H9 (cell line): Measurements from ENCODE around the gene OSBPL8. TPM values are rescaled to one million over a fixed set of nuclear protein-coding genes. Genes with fewer than 3 reads are reported as not detected.

Source experiments
- DNase-seq: peaks from one replicate; pipeline ENCODE4 v3.0.0-alpha.2; 2017
- H2AFZ ChIP-seq: one replicate; pipeline ENCODE4 v1.6.1; 2013; ENCODE audit warnings: mild to moderate bottlenecking, low read length, control low read depth, moderate library complexity
- H2AK5ac ChIP-seq: 2 replicates; pipeline ENCODE4 v1.6.1; 2013; ENCODE audit warnings: low read length, control low read depth, mixed read lengths; ENCODE audit not compliant: insufficient read length
- H2BK120ac ChIP-seq: one replicate; pipeline ENCODE4 v1.6.1; 2013; ENCODE audit warnings: low read depth, mild to moderate bottlenecking, low read length, control low read depth, inconsistent platforms; ENCODE audit not compliant: poor library complexity, severe bottlenecking
- H2BK12ac ChIP-seq: 2 replicates; pipeline ENCODE4 v1.6.1; 2013; ENCODE audit warnings: low read length, control low read depth, mixed read lengths, low read depth; ENCODE audit not compliant: insufficient read length
- H2BK15ac ChIP-seq: 2 replicates; pipeline ENCODE4 v1.6.1; 2013; ENCODE audit warnings: low read depth, low read length, control low read depth
- H2BK20ac ChIP-seq: one replicate; pipeline ENCODE4 v1.6.1; 2013; ENCODE audit warnings: low read depth, mild to moderate bottlenecking, low read length, control low read depth, inconsistent platforms; ENCODE audit not compliant: poor library complexity, severe bottlenecking
- H2BK5ac ChIP-seq: 2 replicates; pipeline ENCODE4 v1.6.1; 2013; ENCODE audit warnings: low read length, control low read depth, mixed read lengths; ENCODE audit not compliant: insufficient read length
- H3K14ac ChIP-seq: 2 replicates; pipeline ENCODE4 v1.6.1; 2013; ENCODE audit warnings: low read length, control low read depth; ENCODE audit not compliant: insufficient read depth
- H3K18ac ChIP-seq: 2 replicates; pipeline ENCODE4 v1.6.1; 2013; ENCODE audit warnings: low read depth, mild to moderate bottlenecking, mixed read lengths, low read length, control low read depth; ENCODE audit not compliant: insufficient read length
- H3K23ac ChIP-seq: 2 replicates; pipeline ENCODE4 v1.6.1; 2013; ENCODE audit warnings: low read length, control low read depth, mixed read lengths, low read depth; ENCODE audit not compliant: insufficient read length
- H3K23me2 ChIP-seq: 2 replicates; pipeline ENCODE4 v1.6.1; 2013; ENCODE audit warnings: low read depth, mild to moderate bottlenecking, mixed read lengths, low read length, control low read depth; ENCODE audit not compliant: insufficient read length, poor library complexity, severe bottlenecking
- H3K27ac ChIP-seq: 2 replicates; pipeline ENCODE4 v1.5.1; 2013; ENCODE audit warnings: low read length, control low read depth, mixed read lengths, low read depth; ENCODE audit not compliant: insufficient read length
- H3K27me3 ChIP-seq: 2 replicates; pipeline ENCODE4 v1.6.1; 2013; ENCODE audit warnings: low read length, control low read depth, inconsistent platforms; ENCODE audit not compliant: insufficient read depth
- H3K4ac ChIP-seq: 2 replicates; pipeline ENCODE4 v1.6.1; 2013; ENCODE audit warnings: low read depth, mild to moderate bottlenecking, control low read depth, inconsistent platforms, low read length, moderate library complexity
- H3K4me1 ChIP-seq: 2 replicates; pipeline ENCODE4 v1.6.1; 2013; ENCODE audit warnings: low read length, control low read depth, inconsistent platforms; ENCODE audit not compliant: insufficient read depth
- H3K4me2 ChIP-seq: 2 replicates; pipeline ENCODE4 v1.6.1; 2013; ENCODE audit warnings: low read length, control low read depth, mixed read lengths; ENCODE audit not compliant: insufficient read length, insufficient read depth
- H3K56ac ChIP-seq: 2 replicates; pipeline ENCODE4 v1.6.1; 2013; ENCODE audit warnings: low read depth, mild to moderate bottlenecking, mixed read lengths, low read length, control low read depth; ENCODE audit not compliant: insufficient read length
- H3K79me1 ChIP-seq: 2 replicates; pipeline ENCODE4 v1.6.1; 2013; ENCODE audit warnings: low read depth, mild to moderate bottlenecking, moderate library complexity, low read length, control low read depth, inconsistent platforms; ENCODE audit not compliant: insufficient read depth, poor library complexity, severe bottlenecking
- H3K79me2 ChIP-seq: 2 replicates; pipeline ENCODE4 v1.6.1; 2013; ENCODE audit warnings: low read length, control low read depth, inconsistent platforms; ENCODE audit not compliant: insufficient read depth
- H3K9ac ChIP-seq: 2 replicates; pipeline ENCODE4 v1.6.1; 2013; ENCODE audit warnings: low read length, control low read depth, mixed read lengths; ENCODE audit not compliant: insufficient read length; ENCODE audit errors: extremely low read depth
- H3K9me3 ChIP-seq: one replicate; pipeline ENCODE4 v1.6.1; 2013; ENCODE audit warnings: low read depth, low read length, inconsistent platforms; ENCODE audit not compliant: control insufficient read depth
- H3T11ph ChIP-seq: one replicate; pipeline ENCODE4 v1.6.1; 2013; ENCODE audit warnings: mild to moderate bottlenecking, low read length, control low read depth, inconsistent platforms
- H4K20me1 ChIP-seq: one replicate; pipeline ENCODE4 v1.6.1; 2013; ENCODE audit not compliant: control insufficient read depth, insufficient read length, insufficient read depth
- H4K5ac ChIP-seq: 2 replicates; pipeline ENCODE4 v1.6.1; 2013; ENCODE audit warnings: low read depth, mild to moderate bottlenecking, mixed read lengths, low read length, control low read depth; ENCODE audit not compliant: insufficient read length
- H4K8ac ChIP-seq: replicated peaks from 2 replicates; pipeline ENCODE4 v1.6.1; 2013; ENCODE audit warnings: low read length, control low read depth, mixed read lengths, low read depth; ENCODE audit not compliant: insufficient read length
- H4K91ac ChIP-seq: 2 replicates; pipeline ENCODE4 v1.6.1; 2013; ENCODE audit warnings: low read depth, mild to moderate bottlenecking, moderate library complexity, mixed read lengths, low read length, control low read depth; ENCODE audit not compliant: insufficient read length
- H3K27ac Mint-ChIP-seq, 3 experiments: 2 replicates in 2 of 3; 3 replicates in 1 of 3; pipeline ENCODE4 v1.8.0; 2020 to 2021; ENCODE audit warnings: mixed read lengths in 3 of 3, mild to moderate bottlenecking in 1 of 3, moderate library complexity in 1 of 3
- H3K27me3 Mint-ChIP-seq: 2 replicates; pipeline ENCODE4 v1.8.0; 2021; ENCODE audit warnings: low read depth, mild to moderate bottlenecking, moderate library complexity, mixed read lengths
- H3K36me3 Mint-ChIP-seq, 3 experiments: 2 replicates in 2 of 3; 3 replicates in 1 of 3; pipeline ENCODE4 v1.8.0; 2020 to 2021; ENCODE audit warnings: low read depth in 3 of 3, mixed read lengths in 3 of 3; ENCODE audit not compliant: insufficient read depth in 1 of 3
- H3K4me1 Mint-ChIP-seq, 2 experiments: 2 replicates each; pipeline ENCODE4 v1.8.0; 2020; ENCODE audit warnings: mixed read lengths in 2 of 2
- H3K4me3 Mint-ChIP-seq, 2 experiments: 2 replicates in 1 of 2; 3 replicates in 1 of 2; pipeline ENCODE4 v1.8.0; 2020 to 2021; ENCODE audit warnings: mild to moderate bottlenecking in 2 of 2, mixed read lengths in 2 of 2, moderate library complexity in 1 of 2
- H3K9me3 Mint-ChIP-seq, 2 experiments: 2 replicates in 1 of 2; 3 replicates in 1 of 2; pipeline ENCODE4 v1.8.0; 2020; ENCODE audit warnings: mild to moderate bottlenecking in 2 of 2, mixed read lengths in 2 of 2, moderate library complexity in 1 of 2
- WGBS: extraction: QIAGEN DNeasy Blood & Tissue Kit; methylation state at CpG from one replicate; pipeline ENCODE4 v1.1.7; 2013; ENCODE audit warnings: missing lambda C conversion rate, low lambda C conversion rate, mixed read lengths; ENCODE audit not compliant: insufficient read length; ENCODE audit errors: extremely low coverage; 5-methylcytosine and 5-hydroxymethylcytosine counted together
- total RNA-seq: library from RNA; stranded (reverse); gene quantifications from 2 replicates; pipeline ENCODE4 v1.2.1, GENCODE V29; 2021
- TF ChIP-seq, protein P1 (sequence below): fragments of 200-600 bp; sonication (generic); conservative IDR thresholded peaks from 3 replicates; pipeline ENCODE4 v1.8.0; 2021; ENCODE audit warnings: antibody characterized with exemption, mild to moderate bottlenecking

OSBPL8 gene
- total RNA-seq, 1 experiment from 2014 or later, result 61.2 TPM

DNA sequence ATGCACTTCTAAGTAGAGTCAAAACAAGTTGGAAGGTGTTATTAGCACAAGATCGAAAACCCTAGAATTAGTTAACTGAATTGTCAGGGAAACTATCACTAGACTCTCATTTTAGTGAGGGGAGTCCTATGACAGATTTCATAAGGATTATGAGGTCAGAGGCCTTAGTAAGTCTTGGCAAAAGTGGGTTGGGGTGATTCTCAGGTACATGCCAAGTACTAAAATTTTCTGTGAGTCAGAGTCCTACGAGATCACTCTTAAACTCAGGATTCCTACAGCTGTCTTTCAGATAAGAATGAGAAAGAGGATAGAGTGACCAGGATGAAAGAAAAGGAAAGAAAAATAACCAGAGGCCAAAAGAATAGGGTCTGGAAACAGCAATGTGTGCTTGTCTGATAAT is 160.5 kb downstream of the OSBPL8 start:
- Histone ChIP-seq H3K9ac (no peak overlapping the region), H2BK12ac (no peak overlapping the region), H2BK20ac (no peak overlapping the region), H4K5ac (no peak overlapping the region), H3K79me1 (no peaks in the 10 kb centered on the region), H3K14ac (no peak overlapping the region), H3K27ac (no peak overlapping the region), H3T11ph (no peak overlapping the region), H3K18ac (no peak overlapping the region), H3K4ac (no peak overlapping the region), H4K8ac (no peak overlapping the region), H3K4me1 (no peaks in the 10 kb centered on the region), H4K91ac (no peak overlapping the region), H3K9me3 (no peaks in the 10 kb centered on the region), H3K4me2 (no peak overlapping the region), H2BK120ac (no peak overlapping the region), H3K56ac (no peak overlapping the region), H3K79me2 (no peaks in the 10 kb centered on the region), H3K23ac (no peak overlapping the region), H4K20me1 (no peaks in the 10 kb centered on the region), H3K23me2 (no peaks in the 10 kb centered on the region), H3K27me3 (no peaks in the 10 kb centered on the region), H2AFZ (no peak overlapping the region), H2BK5ac (no peak overlapping the region), H2BK15ac (no peak overlapping the region), H2AK5ac (no peak overlapping the region)
- no peaks in the 10 kb centered on the region for H3K9me3 Mint-ChIP-seq
- no peak overlapping the region for H3K27ac Mint-ChIP-seq
- TF ChIP-seq, protein P1, sequence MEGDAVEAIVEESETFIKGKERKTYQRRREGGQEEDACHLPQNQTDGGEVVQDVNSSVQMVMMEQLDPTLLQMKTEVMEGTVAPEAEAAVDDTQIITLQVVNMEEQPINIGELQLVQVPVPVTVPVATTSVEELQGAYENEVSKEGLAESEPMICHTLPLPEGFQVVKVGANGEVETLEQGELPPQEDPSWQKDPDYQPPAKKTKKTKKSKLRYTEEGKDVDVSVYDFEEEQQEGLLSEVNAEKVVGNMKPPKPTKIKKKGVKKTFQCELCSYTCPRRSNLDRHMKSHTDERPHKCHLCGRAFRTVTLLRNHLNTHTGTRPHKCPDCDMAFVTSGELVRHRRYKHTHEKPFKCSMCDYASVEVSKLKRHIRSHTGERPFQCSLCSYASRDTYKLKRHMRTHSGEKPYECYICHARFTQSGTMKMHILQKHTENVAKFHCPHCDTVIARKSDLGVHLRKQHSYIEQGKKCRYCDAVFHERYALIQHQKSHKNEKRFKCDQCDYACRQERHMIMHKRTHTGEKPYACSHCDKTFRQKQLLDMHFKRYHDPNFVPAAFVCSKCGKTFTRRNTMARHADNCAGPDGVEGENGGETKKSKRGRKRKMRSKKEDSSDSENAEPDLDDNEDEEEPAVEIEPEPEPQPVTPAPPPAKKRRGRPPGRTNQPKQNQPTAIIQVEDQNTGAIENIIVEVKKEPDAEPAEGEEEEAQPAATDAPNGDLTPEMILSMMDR, result no peak
- WGBS, result no CpG with 5 or more reads among the region's 2 CpGs
- DNase-seq, result no peak
- peaks cover 0 to 11% (median under 1%) of the 10 kb centered on the region in 3 experiments; a peak in 2 of 7 replicates for H3K36me3 Mint-ChIP-seq
- no peak overlapping the region for H3K4me3 Mint-ChIP-seq
- no peaks in the 10 kb centered on the region for H3K27me3 Mint-ChIP-seq
- no peaks in the 10 kb centered on the region for H3K4me1 Mint-ChIP-seq
